SK-N-SH (cell line): ENCODE measurements around the gene RAD51B. TPM values are rescaled to one million over a fixed set of nuclear protein-coding genes. Genes with fewer than 3 reads are reported as not detected.

Experiments used
- CTCF ChIA-PET: fragments of 300-600, 350-600 bp; formaldehyde crosslinking; extraction: SDS; loops from one replicate; lab custom pipeline; 2021; lab: Yijun Ruan, JAX
- POLR2A ChIA-PET: fragments of 350-600 bp; sonication (Branson Sonifier 250); formaldehyde crosslinking; extraction: SDS; loops from one replicate; lab custom pipeline; 2020; ENCODE audit warnings: antibody characterized with exemption, inconsistent platforms; lab: Yijun Ruan, JAX
- DNase-seq: peaks from one replicate; pipeline ENCODE4 v3.0.0; 2012
- H2AFZ ChIP-seq: fragments of 200-600 bp; sonication (generic); 2 replicates; pipeline ENCODE4 v1.8.1; 2016; ENCODE audit warnings: antibody characterized with exemption, mild to moderate bottlenecking, low read depth
- H3F3A ChIP-seq: fragments of 200-600 bp; sonication (generic); replicated peaks from 2 replicates; pipeline ENCODE3; 2016; ENCODE audit warnings: antibody characterized with exemption, mild to moderate bottlenecking; ENCODE audit not compliant: insufficient read depth
- H3K27ac ChIP-seq, 2 experiments: fragments of 200-500 bp in 1 of 2; fragments of 200-600 bp in 1 of 2; sonication (Bioruptor generic) in 1 of 2; sonication (generic), shearing (Covaris generic) in 1 of 2; 2 replicates each; pipeline versions ENCODE4 v1.5.1 to v1.6.1; 2014 to 2016; ENCODE audit warnings: low read depth in 2 of 2, inconsistent platforms in 1 of 2, low read length in 1 of 2, mild to moderate bottlenecking in 1 of 2, mixed read lengths in 1 of 2
- H3K27me3 ChIP-seq: fragments of 200-600 bp; sonication (generic), shearing (Covaris generic); 2 replicates; pipeline ENCODE4 v1.6.1; 2016; ENCODE audit warnings: mixed run types; ENCODE audit not compliant: insufficient read depth
- H3K36me3 ChIP-seq, 2 experiments: fragments of 200-500 bp in 1 of 2; fragments of 200-600 bp in 1 of 2; sonication (Bioruptor generic) in 1 of 2; sonication (generic) in 1 of 2; replicated peaks in 1 of 2; 2 replicates each; pipeline versions ENCODE3 to v1.5.1; 2014 to 2016; ENCODE audit warnings: low read length in 1 of 2, mild to moderate bottlenecking in 1 of 2; ENCODE audit not compliant: insufficient read depth in 2 of 2, control insufficient read depth in 1 of 2
- H3K4me1 ChIP-seq, 2 experiments: fragments of 200-500 bp in 1 of 2; fragments of 200-600 bp in 1 of 2; sonication (Bioruptor generic) in 1 of 2; sonication (generic), shearing (Covaris generic) in 1 of 2; 2 replicates each; pipeline versions ENCODE4 v1.5.1 to v1.6.1; 2014 to 2016; ENCODE audit warnings: low read depth in 1 of 2, low read length in 1 of 2, mixed run types in 1 of 2; ENCODE audit not compliant: insufficient read depth in 2 of 2, control insufficient read depth in 1 of 2
- H3K4me2 ChIP-seq: fragments of 200-600 bp; sonication (generic), shearing (Covaris generic); 2 replicates; pipeline ENCODE4 v1.6.1; 2017; ENCODE audit warnings: mixed run types
- H3K4me3 ChIP-seq, 2 experiments: fragments of 200-500 bp in 1 of 2; fragments of 200-600 bp in 1 of 2; sonication (Bioruptor generic) in 1 of 2; sonication (generic), shearing (Covaris generic) in 1 of 2; 2 replicates each; pipeline versions ENCODE4 v1.5.1 to v1.8.1; 2014 to 2016; ENCODE audit warnings: low read depth in 2 of 2, inconsistent platforms in 1 of 2, low read length in 1 of 2, mild to moderate bottlenecking in 1 of 2, mixed read lengths in 1 of 2, moderate library complexity in 1 of 2
- H3K79me2 ChIP-seq: fragments of 200-600 bp; sonication (generic); 2 replicates; pipeline ENCODE4 v1.8.1; 2017; ENCODE audit warnings: mild to moderate bottlenecking; ENCODE audit not compliant: insufficient read depth
- H3K9ac ChIP-seq: fragments of 200-600 bp; sonication (generic); 2 replicates; pipeline ENCODE4 v1.6.1; 2017; ENCODE audit warnings: mixed run types
- H3K9me2 ChIP-seq: fragments of 200-600 bp; sonication (generic); 2 replicates; pipeline ENCODE4 v1.6.1; 2017; ENCODE audit warnings: mixed run types
- H3K9me3 ChIP-seq: fragments of 200-600 bp; sonication (generic); 2 replicates; pipeline ENCODE4 v1.6.1; 2017; ENCODE audit warnings: mixed run types, mild to moderate bottlenecking, moderate library complexity
- H4K20me1 ChIP-seq: fragments of 200-600 bp; sonication (generic); 2 replicates; pipeline ENCODE4 v1.6.1; 2017; ENCODE audit warnings: mild to moderate bottlenecking, mixed run types; ENCODE audit not compliant: insufficient read depth
- CHD2 ChIP-seq: fragments of 150-350 bp; IDR thresholded peaks from 2 replicates; pipeline ENCODE4 v1.6.1; 2018; ENCODE audit warnings: low read length; ENCODE audit not compliant: partially characterized antibody
- CTCF ChIP-seq: fragments of 200-600 bp; sonication (generic); IDR thresholded peaks from 2 replicates; pipeline ENCODE4 v1.6.1; 2017; ENCODE audit warnings: antibody characterized with exemption, mild to moderate bottlenecking, moderate library complexity
- EP300 ChIP-seq, 2 experiments: IDR thresholded peaks; 2 replicates each; pipeline versions ENCODE4 v1.4.0 to v1.6.1; 2012; ENCODE audit warnings: borderline replicate concordance in 1 of 2, low read depth in 1 of 2, low read length in 1 of 2
- FOSL2 ChIP-seq: IDR thresholded peaks from 2 replicates; pipeline ENCODE4 v1.4.0; 2012; ENCODE audit warnings: low read depth, mild to moderate bottlenecking, moderate library complexity, borderline replicate concordance
- FOXJ3 ChIP-seq: sonication (generic); formaldehyde crosslinking; IDR thresholded peaks from 2 replicates; pipeline ENCODE4 v1.5.1; 2020; ENCODE audit warnings: mild to moderate bottlenecking, missing genetic modification reagents
- FOXM1 ChIP-seq: IDR thresholded peaks from 2 replicates; pipeline ENCODE4 v1.4.0; 2012; ENCODE audit warnings: low read depth, mild to moderate bottlenecking
- GABPA ChIP-seq: IDR thresholded peaks from 2 replicates; pipeline ENCODE4 v1.4.0; 2012; ENCODE audit warnings: low read depth, mild to moderate bottlenecking
- GATA2 ChIP-seq: sonication (generic); formaldehyde crosslinking; IDR thresholded peaks from 2 replicates; pipeline ENCODE4 v1.5.0; 2020; ENCODE audit warnings: mild to moderate bottlenecking, missing genetic modification reagents
- IRF3 ChIP-seq: fragments of 150-350 bp; IDR thresholded peaks from 2 replicates; pipeline ENCODE4 v1.6.1; 2016; ENCODE audit warnings: mild to moderate bottlenecking, low read depth, low read length
- JUND ChIP-seq: IDR thresholded peaks from 2 replicates; pipeline ENCODE4 v1.4.0; 2012
- MEF2A ChIP-seq: IDR thresholded peaks from 2 replicates; pipeline ENCODE4 v1.4.0; 2012; ENCODE audit warnings: low read depth, borderline replicate concordance
- MXI1 ChIP-seq: IDR thresholded peaks from 2 replicates; pipeline ENCODE4 v1.6.1; 2012; ENCODE audit warnings: mild to moderate bottlenecking, low read depth, low read length, improper control_type of control experiment
- NRF1 ChIP-seq: IDR thresholded peaks from 2 replicates; pipeline ENCODE4 v1.6.1; 2012; ENCODE audit warnings: low read depth, mild to moderate bottlenecking, low read length
- PBX3 ChIP-seq: IDR thresholded peaks from 2 replicates; pipeline ENCODE4; 2012
- RAD21 ChIP-seq: IDR thresholded peaks from 2 replicates; pipeline ENCODE4 v1.6.1; 2012; ENCODE audit warnings: mild to moderate bottlenecking, low read length
- RCOR1 ChIP-seq: fragments of 150-350 bp; IDR thresholded peaks from 2 replicates; pipeline ENCODE4 v1.6.1; 2017; ENCODE audit warnings: antibody characterized with exemption, low read length
- REST ChIP-seq: IDR thresholded peaks from 2 replicates; pipeline ENCODE4 v1.6.1; 2012; ENCODE audit warnings: mild to moderate bottlenecking, low read depth, low read length, moderate library complexity
- RXRA ChIP-seq: IDR thresholded peaks from 2 replicates; pipeline ENCODE4 v1.4.0; 2012; ENCODE audit warnings: low read depth, mild to moderate bottlenecking, borderline replicate concordance
- SMC3 ChIP-seq: IDR thresholded peaks from 2 replicates; pipeline ENCODE4 v1.6.1; 2012; ENCODE audit warnings: low read depth, low read length, improper control_type of control experiment
- TCF12 ChIP-seq: IDR thresholded peaks from 2 replicates; pipeline ENCODE4 v1.4.0; 2012
- USF2 ChIP-seq: fragments of 150-350 bp; IDR thresholded peaks from 2 replicates; pipeline ENCODE4 v1.6.1; 2017; ENCODE audit warnings: antibody characterized with exemption, low read length, low read depth, borderline replicate concordance
- WGBS: methylation state at CpG from one replicate; pipeline ENCODE4 v1.1.6; 2017; ENCODE audit warnings: low lambda C conversion rate; 5-methylcytosine and 5-hydroxymethylcytosine counted together
- polyA plus RNA-seq, 3 experiments: library from polyadenylated mRNA; depleted of rRNA; stranded (reverse); fragments of >200 nt; gene quantifications; 2 replicates each; pipeline ENCODE4 v1.2.3, GENCODE V29; 2012

RAD51B gene
- polyA plus RNA-seq, 1 of the 3 experiments (the other 2 are of a cell fraction): 6.0 TPM

- Histone ChIP-seq H3K36me3 (no peaks in the 10 kb centered on the region), H3K4me1 (peaks cover 5 to 22% of the 10 kb centered on the region in 2 experiments; a peak in 2 of 4 replicates), H3K9me2 (no peaks in the 10 kb centered on the region), H2AFZ (no peak overlapping the region), H4K20me1 (no peaks in the 10 kb centered on the region), H3K79me2 (no peaks in the 10 kb centered on the region)
- WGBS: 84% methylated on average over 2 of the region's 2 CpGs
- CTCF ChIA-PET: no interaction called here
- DNase-seq: no peak
- TF ChIP-seq CHD2 (no peak), NRF1 (no peak), EP300 (IDR thresholded peaks at IDR 0.05; ENCODE audit: borderline replicate concordance in 1 of 2, low read depth in 1 of 2, low read length in 1 of 2) (no peak), GATA2 (CRISPR knock-in tag) (no peak), CTCF (no peak), FOXM1 (no peak)
- TF ChIP-seq, all 33 proteins: peak for 0
- Histone ChIP-seq H3K9ac (no peak overlapping the region), H3K27ac (no peak overlapping the region), H3K4me2 (no peak overlapping the region), H3K4me3 (no peak overlapping the region), H3F3A (peaks cover 5% of the 10 kb centered on the region), H3K9me3 (no peaks in the 10 kb centered on the region), H3K27me3 (no peaks in the 10 kb centered on the region)
- POLR2A ChIA-PET: no interaction called here
These were observed 941.2 kb downstream of the RAD51B start for GRCh38 chr14:68760761-68761160.

GRCh38 chr14:68761391-68761790 lies 941.8 kb downstream of the RAD51B start:
- no peaks in the 10 kb centered on the region for H3K36me3 ChIP-seq
- WGBS: 100% methylated on average over 1 of the region's 1 CpG
- no peaks in the 10 kb centered on the region for H4K20me1 ChIP-seq
- no peak for DNase-seq
- H3K4me2 ChIP-seq: no peak overlapping the region
- H3K9ac ChIP-seq: no peak overlapping the region
- no peak overlapping the region for H3K4me3 ChIP-seq
- H2AFZ ChIP-seq: no peak overlapping the region
- H3K4me1 ChIP-seq: peaks cover 5 to 16% of the 10 kb centered on the region in 2 experiments; a peak in 2 of 4 replicates
- TF ChIP-seq SMC3 (no peak), FOSL2 (no peak), TCF12 (no peak), RCOR1 (no peak), USF2 (no peak), RAD21 (no peak), NRF1 (no peak), EP300 (IDR thresholded peaks at IDR 0.05; ENCODE audit: borderline replicate concordance in 1 of 2, low read depth in 1 of 2, low read length in 1 of 2) (no peak), MXI1 (no peak), PBX3 (no peak), RXRA (no peak), REST (no peak), MEF2A (no peak), IRF3 (no peak), JUND (no peak), GABPA (no peak), FOXJ3 (CRISPR knock-in tag) (no peak)
- H3K27me3 ChIP-seq: no peaks in the 10 kb centered on the region
- H3K9me2 ChIP-seq: no peaks in the 10 kb centered on the region
- H3K79me2 ChIP-seq: no peaks in the 10 kb centered on the region
- ChIA-PET CTCF (interaction anchor here (1.0 kb wide), 1 partner anchor 34 kb away, joined by 3 read pairs; no protein-coding TSS in a partner anchor), POLR2A (no interaction called here)
- no peak overlapping the region for H3K27ac ChIP-seq
- H3F3A ChIP-seq: peaks cover 5% of the 10 kb centered on the region
- no peaks in the 10 kb centered on the region for H3K9me3 ChIP-seq
